ENCODE results near the gene CCNH. TPM values are rescaled to one million over a fixed set of nuclear protein-coding genes. Genes with fewer than 3 reads are reported as not detected.

Gene CCNH
- total RNA-seq, 1 donor from 2014 or later, result 16.6 TPM

- no peak for ATAC-seq (ENCODE audit: poor library complexity)
- intact Hi-C loops (cut with DNase I), result no loop called here
- DNase-seq, result no peak
Observed at GRCh38 chr5:87408204-87408603, 4.5 kb downstream of the CCNH start.

GRCh38 chr5:87405472-87406155 lies 7.1 kb downstream of the CCNH start:
- intact Hi-C loops (cut with DNase I), result no loop called here
- DNase-seq, result no peak
- no peak for ATAC-seq (ENCODE audit: poor library complexity)

- DNase-seq, result no peak
- intact Hi-C loops (cut with DNase I), result no loop called here
- no peak for ATAC-seq (ENCODE audit: poor library complexity)
Observed at GRCh38 chr5:87404359-87404758, 8.4 kb downstream of the CCNH start.

- intact Hi-C loops (cut with DNase I), result no loop called here
- ATAC-seq (ENCODE audit: poor library complexity) (no peak), DNase-seq (no peak)
Observed at GRCh38 chr5:87403899-87404298, 8.8 kb downstream of the CCNH start.

DNA sequence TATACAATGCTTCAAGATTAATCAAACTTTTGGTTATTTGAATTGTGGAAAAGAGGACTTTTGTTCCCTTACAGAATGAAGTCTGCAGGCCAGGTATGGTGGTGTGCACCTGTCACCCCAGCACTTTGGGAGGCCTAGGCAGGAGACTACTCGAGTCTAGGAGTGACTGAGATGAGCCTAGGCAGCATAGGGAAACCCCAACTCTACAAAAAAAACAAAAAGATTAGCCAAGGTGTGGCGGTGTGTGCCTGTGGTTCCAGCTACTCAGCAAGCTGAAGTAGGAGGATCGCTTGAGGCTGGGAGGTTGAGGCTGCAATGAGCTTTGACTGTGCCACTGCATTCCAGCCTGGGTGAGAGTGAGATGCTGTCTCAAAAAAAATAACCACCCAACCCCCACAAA lies 9.3 kb downstream of the CCNH start:
- ATAC-seq (ENCODE audit: poor library complexity) (no peak), DNase-seq (no peak)
- intact Hi-C loops (cut with DNase I), result no loop called here

DNA sequence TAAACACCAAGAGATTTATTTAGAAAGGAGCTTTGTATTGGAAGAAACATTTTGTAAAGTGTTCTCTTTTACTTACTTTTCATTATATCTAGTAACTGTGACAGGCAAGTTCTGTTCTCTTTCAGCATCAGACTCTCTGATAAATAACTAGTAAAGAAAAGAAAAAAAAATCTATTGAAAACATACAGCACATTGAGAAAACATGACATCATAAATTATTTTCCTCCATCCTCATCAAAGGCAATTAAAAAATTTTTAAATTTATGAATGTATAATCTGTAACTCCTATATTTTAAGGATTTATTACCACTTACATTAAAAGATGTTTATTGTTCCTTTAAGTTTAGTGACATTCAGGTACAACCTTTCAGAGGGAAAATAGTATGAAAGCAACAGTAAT lies 11.1 kb downstream of the CCNH start:
- DNase-seq (no peak), ATAC-seq (ENCODE audit: poor library complexity) (no peak)
- intact Hi-C loops (cut with DNase I), result no loop called here

DNA sequence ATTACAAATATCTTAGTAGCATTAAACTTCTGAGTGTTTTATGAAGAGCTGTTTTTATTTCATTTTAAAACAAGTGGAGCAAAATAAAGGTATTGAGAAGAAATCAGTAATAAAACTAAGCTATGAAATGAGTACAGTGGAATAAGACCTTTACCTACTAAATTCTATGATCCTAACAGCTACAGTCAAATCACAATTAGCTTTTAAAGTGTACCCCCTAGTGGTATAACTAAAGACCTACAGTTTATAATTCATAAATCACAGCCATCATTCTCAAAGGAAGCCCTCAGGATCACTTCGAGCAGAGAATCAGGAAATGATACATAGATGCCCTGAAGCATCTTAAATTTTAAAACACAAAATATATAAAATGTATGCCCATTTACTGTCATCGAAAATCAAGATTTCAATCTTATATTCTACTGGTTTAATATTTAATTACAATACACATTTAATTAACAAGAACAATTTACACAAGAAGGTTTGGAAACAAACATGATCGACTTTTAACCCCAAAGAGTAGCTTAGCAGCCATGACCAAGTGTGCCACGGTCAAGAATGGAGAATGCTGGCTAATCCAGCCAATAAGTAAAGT lies 12.3 kb downstream of the CCNH start:
- intact Hi-C loops (cut with DNase I), result no loop called here
- DNase-seq, result no peak
- ATAC-seq (ENCODE audit: poor library complexity), result peak; percentile 66

DNA sequence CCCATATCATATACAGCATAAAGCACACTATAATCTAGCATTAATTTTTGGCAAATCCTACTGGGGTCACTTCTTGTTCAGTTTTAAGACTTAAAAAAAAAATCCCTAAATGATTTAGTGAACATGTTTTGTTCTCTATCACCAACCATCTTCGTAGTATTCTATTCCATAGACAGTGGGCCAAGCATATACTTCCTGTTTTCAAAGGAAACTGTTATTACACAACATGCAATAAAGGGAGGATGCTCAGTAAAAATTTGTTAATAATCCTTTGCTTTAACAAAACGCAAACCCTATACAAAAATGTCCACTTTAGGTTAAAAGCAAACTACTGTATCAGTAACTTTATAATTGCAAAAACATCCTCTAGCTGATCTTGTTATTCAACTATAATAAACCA lies 13.0 kb downstream of the CCNH start:
- ATAC-seq (ENCODE audit: poor library complexity) (peak; percentile 54), DNase-seq (no peak)
- intact Hi-C loops (cut with DNase I), result no loop called here

GRCh38 chr5:87398981-87399614 lies 13.6 kb downstream of the CCNH start:
- DNase-seq, result no peak
- intact Hi-C loops (cut with DNase I), result no loop called here
- ATAC-seq (ENCODE audit: poor library complexity), result no peak

DNA sequence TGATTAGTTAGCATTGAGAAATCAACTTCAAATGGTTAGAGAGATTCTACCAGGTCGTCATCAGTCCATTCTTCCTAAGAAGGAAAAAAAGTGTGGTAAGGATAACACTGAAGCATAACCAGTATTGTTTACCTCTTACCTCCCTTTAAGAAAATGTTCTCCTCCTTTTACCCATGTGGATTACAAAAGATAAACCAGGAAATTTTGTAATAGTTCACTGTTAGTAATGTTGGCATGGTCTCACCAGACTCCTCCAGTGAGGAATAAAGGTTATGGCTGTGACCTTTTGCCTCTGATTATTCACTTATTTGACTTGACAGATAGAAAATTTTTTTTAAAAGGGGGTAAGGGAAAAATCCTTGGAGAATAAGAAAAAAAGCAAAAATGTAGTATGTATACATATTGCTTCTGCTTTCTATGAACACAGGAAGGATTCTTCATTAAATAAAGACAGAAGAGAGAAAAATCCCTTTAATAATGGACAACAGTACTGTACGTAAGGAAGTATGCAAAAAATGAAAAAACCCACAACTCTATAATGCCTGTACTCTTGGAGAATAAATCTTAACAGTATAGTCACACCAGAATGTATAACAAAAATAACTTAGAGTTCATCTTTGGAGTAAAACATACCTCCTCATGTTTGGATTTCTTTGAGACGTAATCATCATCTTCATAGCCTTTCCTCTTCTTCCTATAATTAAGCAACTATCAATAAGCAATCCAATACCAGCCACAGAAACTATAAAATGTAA lies 18.1 kb downstream of the CCNH start:
- no peak for DNase-seq
- intact Hi-C loops (cut with DNase I), result no loop called here
- ATAC-seq (ENCODE audit: poor library complexity), result peak; percentile 52

GRCh38 chr5:87393331-87393730 lies 19.4 kb downstream of the CCNH start:
- DNase-seq (no peak), ATAC-seq (ENCODE audit: poor library complexity) (no peak)
- intact Hi-C loops (cut with DNase I), result no loop called here

GRCh38 chr5:87392801-87393200 lies 19.9 kb downstream of the CCNH start:
- no peak for DNase-seq
- intact Hi-C loops (cut with DNase I), result no loop called here
- no peak for ATAC-seq (ENCODE audit: poor library complexity)

- intact Hi-C loops (cut with DNase I), result no loop called here
- ATAC-seq (ENCODE audit: poor library complexity), result no peak
Observed at GRCh38 chr5:87392170-87392569, 20.6 kb downstream of the CCNH start.

GRCh38 chr5:87390576-87391199 lies 22.0 kb downstream of the CCNH start:
- no peak for DNase-seq
- intact Hi-C loops (cut with DNase I), result no loop called here
- ATAC-seq (ENCODE audit: poor library complexity), result no peak

More at GRCh38 chr5:87392170-87392569, 20.6 kb downstream of the CCNH start:
- no peak for DNase-seq

DNA sequence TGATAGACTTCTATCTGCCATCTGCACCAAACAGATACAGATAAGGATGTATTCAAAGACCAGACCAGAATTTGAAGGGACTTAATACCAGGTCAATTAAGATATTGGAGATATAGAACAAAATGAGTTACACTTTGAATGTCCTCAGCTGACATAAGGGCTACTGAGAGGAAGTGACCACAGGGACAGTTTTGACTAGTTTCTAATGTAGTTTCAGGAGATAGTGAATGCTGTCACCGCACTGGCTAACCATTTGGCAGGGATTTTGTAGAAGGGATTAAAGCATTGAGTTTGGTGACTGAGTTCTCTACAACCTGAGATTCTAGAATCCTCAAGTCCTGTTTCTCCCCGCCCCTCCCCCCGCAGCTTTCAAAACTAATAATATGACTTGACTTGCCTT lies 22.7 kb downstream of the CCNH start:
- no peak for ATAC-seq (ENCODE audit: poor library complexity)
- intact Hi-C loops (cut with DNase I), result no loop called here
- DNase-seq, result no peak

DNA sequence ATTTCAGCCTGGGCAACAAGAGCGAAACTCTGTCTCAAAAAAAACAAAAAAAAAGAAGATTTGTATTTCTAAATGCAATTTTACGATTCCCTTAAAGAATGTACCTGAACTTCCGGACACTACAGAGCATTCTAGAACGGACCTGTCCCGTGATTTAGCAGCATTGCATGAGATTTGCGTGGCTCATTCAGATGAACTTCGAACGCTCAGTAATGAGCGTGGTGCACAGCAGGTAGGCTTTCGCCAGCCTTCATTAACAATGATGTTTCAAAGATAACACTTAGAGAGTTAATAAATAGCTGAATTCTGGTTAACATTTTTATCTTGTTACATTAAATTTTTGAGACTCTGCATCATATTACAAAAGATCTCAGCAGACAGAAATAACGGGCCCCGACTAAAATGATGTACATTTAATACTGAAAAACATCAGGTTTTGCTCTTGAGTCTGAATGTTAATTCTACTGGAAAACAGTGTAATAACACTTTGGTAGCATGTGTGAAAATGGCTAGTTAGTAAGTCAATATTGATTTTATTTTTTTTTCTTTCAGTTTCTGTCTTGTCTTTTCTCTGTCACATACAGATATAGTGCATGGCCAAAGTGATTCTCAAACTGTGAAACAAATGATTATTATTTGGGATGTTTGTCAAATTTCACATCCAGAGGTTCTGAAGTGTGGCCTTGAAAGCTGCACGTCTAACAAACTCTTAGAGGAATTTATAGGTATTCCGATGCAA lies 23.3 kb downstream of the CCNH start:
- ATAC-seq (ENCODE audit: poor library complexity) (no peak), DNase-seq (no peak)
- intact Hi-C loops (cut with DNase I), result no loop called here

DNA sequence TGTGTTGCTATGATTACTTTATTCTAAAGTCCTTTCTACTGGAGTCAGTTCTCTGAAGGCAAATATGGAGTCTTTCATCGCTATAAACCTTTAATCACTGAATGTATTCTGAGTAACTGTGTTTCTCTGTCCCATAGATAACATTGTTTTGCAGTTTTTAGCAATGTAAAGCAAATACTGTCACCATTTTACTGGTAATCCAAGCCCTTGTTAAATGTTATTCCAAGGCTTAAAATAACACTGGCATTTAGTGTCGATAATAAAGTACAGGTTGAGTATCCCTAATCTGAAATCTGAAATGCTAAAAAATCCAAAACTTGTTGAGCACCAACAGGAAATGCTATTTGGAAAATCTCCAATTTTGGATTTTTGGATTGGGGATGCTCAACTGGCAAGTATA lies 24.6 kb downstream of the CCNH start:
- DNase-seq, result no peak
- ATAC-seq (ENCODE audit: poor library complexity), result no peak
- intact Hi-C loops (cut with DNase I), result no loop called here

DNA sequence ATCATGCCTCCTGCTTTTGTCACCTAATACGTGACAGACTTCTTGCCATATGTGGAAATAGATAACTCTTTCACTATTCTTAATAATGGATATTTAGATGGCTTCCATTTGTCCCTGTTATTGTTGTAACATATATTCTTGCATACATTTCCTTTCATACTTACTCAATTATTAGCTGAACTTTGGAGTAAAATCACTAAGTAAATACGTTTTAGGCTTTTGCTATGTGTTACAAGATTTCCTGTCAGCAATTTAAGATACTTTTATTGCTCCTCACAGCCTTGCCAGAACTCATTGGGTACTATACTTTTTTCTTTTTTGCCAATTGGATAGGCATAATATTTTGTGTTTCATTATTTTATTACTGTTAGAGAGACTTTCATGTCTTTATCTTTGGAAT lies 26.9 kb downstream of the CCNH start:
- ATAC-seq (ENCODE audit: poor library complexity), result no peak
- intact Hi-C loops (cut with DNase I), result no loop called here

GRCh38 chr5:87383216-87383615 lies 29.5 kb downstream of the CCNH start:
- no peak for ATAC-seq (ENCODE audit: poor library complexity)
- intact Hi-C loops (cut with DNase I), result no loop called here
- DNase-seq, result no peak

More for the DNA sequence above, 26.9 kb downstream of the CCNH start:
- DNase-seq, result no peak

All from Right ventricle myocardium superior (tissue), 1 donor.